HG02970 (cell line): Measurements from ENCODE around the gene NXPE4.

Experiments
- ATAC-seq: cut with Tn5 transposase; IDR thresholded peaks from one replicate; pipeline ENCODE4 v1.9.1; 2021; ENCODE audit warnings: mild to moderate bottlenecking, moderate library complexity, moderate number of reproducible peaks; ENCODE audit not compliant: unreplicated experiment, low FRiP score

The NXPE4 gene

DNA sequence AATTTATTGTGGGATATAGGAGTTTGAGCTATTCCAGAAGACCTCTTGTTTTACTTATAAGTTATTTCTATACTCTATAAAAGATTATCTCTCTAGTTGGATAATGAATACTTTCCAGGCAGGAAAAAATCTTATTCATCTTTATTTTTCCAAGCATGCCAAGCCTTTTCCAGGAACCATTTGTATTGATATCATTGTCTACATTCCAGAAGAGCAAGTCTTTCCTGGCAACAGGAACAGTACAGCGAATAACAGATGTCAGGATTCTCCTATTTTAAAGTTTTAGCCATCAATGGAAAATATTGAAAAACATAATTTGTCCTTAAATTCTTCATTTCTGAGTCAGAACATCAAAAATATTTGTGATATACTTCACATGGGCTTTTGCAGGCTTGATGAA lies 30.8 kb downstream of the NXPE4 start:
- no peak for ATAC-seq

DNA sequence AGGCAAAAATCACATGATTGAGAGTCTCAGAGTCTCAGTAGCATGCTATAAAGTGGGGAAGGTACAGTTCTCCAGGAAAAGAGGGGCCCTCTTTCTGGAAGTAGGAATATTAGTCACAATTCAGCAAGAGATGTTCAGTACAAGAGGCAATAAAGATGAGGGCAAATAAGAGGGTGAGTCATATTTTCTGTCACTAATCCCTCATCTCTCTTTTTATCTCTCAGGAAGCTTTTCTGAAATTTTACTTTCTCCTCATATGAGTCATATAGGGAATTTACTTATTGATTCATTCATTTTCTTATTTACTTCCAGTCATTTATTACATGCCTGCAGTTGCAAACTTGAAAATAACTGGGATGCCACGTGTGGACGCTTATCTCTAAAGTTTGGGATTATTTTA lies 32.5 kb downstream of the NXPE4 start:
- no peak for ATAC-seq

GRCh38 chr11:114562166-114562916 lies 33.2 kb downstream of the NXPE4 start:
- ATAC-seq, result no peak

DNA sequence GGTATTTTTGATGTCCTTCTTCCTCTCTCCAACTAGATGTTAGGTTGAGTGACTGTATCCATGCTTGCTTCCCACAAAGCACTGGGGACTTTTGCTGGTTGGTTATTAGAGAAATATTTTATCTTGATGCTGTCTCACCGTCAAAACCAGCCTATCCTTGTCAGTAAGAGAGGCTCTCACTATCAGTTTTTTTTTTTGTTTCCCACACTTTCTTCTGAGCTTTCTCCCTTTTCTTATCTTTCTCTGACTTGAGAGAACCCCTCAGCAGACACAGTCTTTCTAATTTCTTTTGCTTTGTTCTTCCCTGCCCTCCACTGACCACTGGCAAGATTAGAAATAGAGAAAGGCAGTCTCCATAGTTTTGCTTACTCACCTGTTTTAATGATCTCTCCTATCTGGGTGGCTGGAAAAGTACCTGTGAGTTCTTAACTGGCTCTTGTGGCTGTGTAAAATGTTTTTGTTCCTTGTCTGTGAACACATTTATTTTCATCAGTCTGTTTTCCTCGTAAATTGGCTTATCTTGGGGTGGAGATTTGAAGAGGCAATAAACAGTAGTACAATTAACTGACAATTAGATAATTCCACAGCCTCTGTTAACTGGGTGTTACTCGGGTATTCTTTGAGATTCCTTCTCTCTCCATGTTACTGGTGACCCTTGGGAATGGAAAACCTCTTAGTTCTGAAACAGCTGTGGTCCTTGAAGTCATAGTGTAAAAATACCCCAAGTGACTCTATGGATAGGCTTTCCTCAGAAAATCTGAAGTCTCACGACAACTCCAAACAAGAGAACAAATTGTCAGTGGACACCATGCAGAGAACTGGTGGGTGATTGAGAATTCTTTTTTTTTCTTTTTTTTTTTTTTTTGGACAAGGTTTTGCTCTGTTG lies 35.9 kb downstream of the NXPE4 start, which contains the start of gene NXPE1:
NXPE1 (minus strand) TSS at position 457 of the 886 bp plus-strand sequence. CDS start 8,680 bp downstream, outside the sequence.
- ATAC-seq, result no peak

DNA sequence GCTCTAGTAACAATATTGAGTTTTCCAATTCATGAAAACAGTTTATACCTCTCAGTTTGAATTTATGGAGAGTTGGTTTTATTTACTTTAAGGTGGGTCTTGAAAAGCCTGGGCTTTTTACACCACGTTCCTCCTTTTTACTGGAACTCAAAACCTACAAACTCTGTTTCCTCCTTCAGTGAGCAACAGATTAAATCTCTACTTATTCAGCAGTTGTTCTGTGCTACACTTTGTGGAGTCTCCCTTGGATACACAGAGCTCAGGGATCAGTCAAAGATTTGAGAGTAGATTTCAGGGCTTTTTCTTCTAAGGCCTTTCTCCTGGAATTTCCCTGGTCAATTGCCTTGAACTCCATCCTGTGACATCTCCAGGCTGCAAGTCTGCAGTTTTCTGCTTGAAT lies 39.5 kb downstream of the NXPE4 start:
- no peak for ATAC-seq

DNA sequence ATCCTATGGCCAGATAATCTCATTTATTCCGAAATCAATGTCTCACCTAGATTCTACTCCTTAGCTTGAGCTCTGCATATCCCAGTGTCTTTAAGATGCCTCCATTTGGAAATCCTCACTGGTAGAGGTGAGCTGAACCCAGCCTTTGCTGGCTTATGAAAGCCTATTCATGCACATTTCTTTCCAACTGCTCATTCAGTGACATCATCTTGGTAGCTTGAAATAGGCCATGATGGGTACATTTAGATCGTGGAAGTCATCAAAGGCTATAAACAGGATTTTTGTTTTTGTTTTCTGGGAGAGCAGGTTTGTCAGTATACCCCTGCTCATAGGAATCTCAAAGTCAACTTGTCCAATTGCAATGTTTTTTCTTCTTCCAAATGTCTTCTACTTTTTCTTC lies 41.9 kb downstream of the NXPE4 start:
- ATAC-seq, result no peak

GRCh38 chr11:114551060-114551459 lies 44.5 kb downstream of the NXPE4 start:
- ATAC-seq, result no peak

GRCh38 chr11:114525682-114526081 lies 69.9 kb downstream of the NXPE4 start:
- ATAC-seq, result no peak

DNA sequence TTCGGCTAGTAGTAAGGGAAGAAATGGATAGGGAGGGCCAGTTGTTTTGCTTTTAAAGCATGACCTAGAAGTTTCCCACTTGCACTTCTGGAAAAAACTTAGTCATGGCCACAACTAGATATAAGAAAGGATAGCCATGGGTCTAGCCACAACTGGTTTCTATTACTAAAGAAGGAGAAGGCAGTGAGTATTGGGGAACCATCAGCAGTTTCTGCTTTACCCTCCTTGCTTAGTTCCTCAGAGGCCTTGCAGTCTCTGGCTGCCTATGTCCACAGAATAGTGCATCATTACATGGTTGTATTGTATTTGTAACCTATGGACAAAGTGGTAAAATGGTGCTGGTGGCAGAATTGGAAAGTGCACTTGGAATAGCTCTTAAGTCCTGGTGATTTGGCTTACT lies 71.5 kb downstream of the NXPE4 start:
- no peak for ATAC-seq

DNA sequence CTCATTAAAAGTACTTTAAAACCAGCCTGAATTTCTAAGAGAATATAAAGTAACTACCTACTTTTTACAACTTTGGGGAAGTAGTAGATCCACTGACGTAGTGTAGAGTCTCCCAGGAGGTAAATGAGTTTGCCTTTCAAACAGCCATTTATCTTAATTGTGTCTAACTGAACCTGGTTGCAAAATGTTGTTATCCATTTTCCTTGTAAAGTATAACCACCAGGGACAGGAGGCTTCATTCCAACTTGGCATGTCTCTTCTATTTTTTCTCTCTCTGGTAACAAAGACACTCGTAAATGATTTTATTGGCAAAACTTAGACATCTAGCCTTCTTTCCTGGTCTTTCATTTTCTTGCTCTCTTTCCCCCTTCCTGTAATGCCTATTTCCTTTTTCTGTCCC lies 72.8 kb downstream of the NXPE4 start:
- ATAC-seq, result no peak
